HPDE6-E6E7 (cell line): ENCODE data around the gene ENC1.
A peak's percentile ranks its signal among the peaks of the same experiment; 100 is the strongest.

ENCODE experiments used
- DNase-seq: peaks from one replicate; pipeline ENCODE4 v3.0.0; 2011; ENCODE audit warnings: missing footprints; ENCODE audit errors: extremely low spot score

Gene ENC1

DNA sequence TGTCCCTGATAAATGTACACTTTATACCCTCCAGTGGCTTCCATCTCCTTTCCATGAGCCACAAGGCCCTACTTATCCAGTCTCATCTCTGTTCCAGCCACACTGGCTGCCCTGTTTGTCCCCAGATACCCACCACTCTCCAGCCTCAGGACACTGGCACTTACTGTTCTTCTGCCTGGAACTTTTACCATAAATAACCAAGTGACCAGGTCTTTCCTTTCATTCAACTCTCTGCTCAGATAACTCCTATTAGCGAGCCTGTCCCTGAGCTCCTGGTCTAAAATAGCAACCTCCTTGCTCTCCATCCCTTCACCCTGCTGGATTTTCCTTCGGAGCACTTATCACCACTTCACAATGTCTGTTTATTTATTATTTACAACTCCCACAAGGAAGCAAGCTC is 16.6 kb upstream of the ENC1 start:
- no peak for DNase-seq

GRCh38 chr5:74655716-74656115 is 15.2 kb upstream of the ENC1 start:
- no peak for DNase-seq

- no peak for DNase-seq
These were observed 14.7 kb upstream of the ENC1 start for GRCh38 chr5:74655206-74655605.

- DNase-seq = no peak
These were observed 13.5 kb upstream of the ENC1 start for GRCh38 chr5:74653991-74654390.

- no peak for DNase-seq
These were observed 12.0 kb upstream of the ENC1 start for GRCh38 chr5:74652576-74652975.

GRCh38 chr5:74651710-74652109 is 11.2 kb upstream of the ENC1 start:
- peak; percentile 63 for DNase-seq

DNA sequence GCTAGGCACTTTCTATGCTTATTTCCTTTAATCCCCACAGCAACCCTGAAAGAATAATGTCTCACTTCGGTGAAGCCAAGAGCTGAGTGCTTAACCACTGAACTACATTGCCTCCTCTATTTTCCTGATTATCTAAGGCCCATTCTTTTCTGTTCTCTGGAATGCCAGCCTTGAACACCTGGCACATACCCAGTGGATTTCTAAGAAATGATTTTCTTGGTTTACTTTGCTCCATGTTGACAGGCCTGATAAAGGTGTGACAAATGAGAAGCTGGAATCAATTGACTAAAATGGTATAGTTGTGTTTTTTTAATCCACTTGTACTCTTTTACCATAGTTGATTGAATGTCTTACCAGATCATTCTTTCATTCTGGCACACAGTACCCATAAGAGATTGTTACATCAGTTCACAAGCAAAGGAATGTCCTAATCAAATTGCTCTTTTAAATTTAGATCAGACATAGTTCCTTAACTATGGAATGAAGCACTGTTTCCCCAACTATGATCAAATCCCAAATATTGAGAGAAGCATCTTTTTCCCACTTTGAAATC is 9.0 kb upstream of the ENC1 start:
- no peak for DNase-seq

DNA sequence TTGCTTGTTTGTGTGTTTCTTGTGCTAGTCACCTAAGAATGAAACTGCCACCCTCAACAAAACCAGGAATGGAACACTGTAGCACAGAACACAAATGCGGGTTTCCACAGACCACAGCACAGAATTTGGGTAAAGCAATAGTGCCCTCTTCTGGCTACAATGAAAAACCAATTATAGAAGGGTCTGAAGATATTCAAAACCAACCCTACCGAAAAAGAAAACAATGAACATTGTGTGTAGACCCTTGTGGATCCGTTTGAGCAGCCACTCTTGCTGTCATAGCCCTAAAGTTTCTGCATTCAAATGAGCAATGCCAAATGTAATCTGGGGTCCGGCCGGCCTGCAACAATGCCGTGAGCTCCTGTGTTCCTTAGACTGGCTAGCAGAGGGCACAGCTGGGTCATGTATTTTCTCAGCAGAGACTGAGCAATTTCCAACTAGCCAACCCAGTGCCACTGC is 8.3 kb upstream of the ENC1 start:
- DNase-seq = no peak

- DNase-seq = no peak
These were observed 6.6 kb upstream of the ENC1 start for GRCh38 chr5:74647096-74647495.

DNA sequence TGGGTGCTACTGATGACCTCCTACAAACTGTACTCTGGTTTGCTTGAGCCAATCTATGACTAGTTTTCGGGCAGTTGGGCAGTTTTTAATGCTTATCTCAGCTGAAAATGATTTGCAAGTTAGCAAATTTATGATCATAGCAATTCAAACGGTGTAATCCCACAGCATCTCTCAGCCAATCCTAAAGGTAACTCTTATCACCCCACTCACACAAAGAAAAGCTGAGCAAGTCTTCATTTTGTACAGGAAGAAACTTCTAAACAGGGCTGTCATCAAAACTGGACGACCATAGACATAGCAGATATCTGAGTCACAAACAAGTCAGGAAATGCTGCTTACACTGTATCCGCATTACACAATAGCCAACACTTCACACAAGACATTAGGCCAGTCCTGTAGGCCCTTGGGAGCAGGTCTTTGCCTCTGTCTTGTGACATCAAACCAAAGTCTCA is 2.6 kb upstream of the ENC1 start:
- DNase-seq = no peak

DNA sequence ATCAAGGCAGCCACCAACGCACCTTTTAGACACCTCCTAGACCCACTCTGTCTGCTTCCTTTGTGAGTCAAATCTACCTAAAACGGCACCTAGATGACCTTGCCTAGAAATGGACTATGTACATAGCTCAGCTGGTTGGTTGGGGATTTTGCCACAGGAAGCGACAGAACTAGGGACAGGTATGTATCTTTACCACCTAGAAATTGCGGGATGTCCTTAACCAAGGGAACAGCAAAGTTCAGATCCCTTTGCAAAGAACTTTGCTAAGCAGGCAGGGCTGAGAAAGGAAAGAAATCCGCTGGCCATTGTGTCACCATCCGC is 2.0 kb upstream of the ENC1 start:
- no peak for DNase-seq

- no peak for DNase-seq
These were observed 1.4 kb upstream of the ENC1 start for GRCh38 chr5:74641735-74642542.

DNA sequence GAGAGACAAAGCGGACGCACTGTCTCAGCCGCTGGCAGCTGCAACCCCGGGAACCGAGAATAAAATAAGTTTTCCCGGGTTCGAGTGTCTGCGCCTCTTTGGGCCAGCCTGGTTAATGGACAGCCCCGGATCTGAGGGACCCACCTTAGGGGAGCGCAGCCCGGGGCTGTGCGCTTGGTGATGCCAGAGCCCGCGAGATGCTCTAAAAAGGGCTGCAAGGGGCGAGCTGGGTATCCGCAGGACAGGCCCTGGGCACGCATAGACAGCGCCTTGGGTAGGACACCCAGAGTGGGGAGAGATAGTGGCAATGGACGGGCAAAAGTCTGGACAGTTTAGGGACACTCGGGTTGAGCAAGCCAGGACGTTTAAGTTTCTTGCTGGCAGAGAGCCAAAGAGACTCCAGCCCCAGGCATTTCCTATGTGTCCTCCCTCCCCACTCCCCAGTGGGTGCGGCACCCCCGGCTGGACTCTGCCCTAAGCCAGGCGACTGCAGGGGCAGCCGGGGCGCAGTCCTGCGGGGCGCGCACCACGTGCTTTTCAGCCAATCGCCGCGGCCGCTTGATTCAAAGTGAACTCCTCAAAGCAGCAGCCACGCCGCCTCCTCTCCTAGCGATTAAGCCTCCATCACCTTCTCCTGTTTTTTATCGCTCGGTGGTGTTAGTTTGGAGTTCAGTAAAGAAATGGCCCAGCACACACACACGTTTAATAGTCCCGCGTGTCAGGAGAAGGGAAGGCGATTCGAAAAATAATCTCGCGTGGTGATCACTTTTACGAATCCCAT is 616 bp upstream of the ENC1 start:
- no peak for DNase-seq

DNA sequence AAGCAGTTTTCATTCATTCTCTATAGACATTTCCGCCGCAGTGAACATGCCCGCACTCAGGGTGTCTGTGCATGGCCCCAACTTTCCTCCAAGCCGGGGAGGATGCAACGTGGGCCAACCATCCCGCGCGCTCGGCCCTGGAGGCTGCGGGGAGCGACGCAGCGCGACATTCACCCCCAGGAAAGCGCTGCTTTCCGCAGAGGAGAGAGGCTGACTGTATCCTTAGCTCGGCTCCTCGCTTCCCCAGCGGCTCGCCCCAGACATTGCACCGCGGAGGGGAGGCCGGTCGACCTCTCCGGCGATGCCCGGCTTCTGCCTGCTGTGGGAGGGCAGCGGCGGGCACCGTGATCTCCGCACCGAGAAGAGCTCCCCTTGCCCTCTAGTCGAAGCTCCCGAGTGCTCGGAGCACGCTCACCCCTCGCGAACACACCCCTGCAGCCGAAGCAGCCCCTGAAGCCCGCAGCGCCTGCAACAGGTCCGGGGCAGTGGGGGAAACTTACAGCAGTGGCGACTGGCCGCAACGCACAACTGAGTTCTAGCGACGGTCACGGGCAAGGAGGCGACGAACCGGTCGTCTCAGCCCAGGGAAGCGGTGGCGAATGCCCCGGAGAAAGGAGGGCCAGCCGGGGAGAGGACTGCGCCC is 600 bp downstream of the ENC1 start:
- no peak for DNase-seq

GRCh38 chr5:74638970-74639806 is 1.3 kb downstream of the ENC1 start:
- no peak for DNase-seq

DNA sequence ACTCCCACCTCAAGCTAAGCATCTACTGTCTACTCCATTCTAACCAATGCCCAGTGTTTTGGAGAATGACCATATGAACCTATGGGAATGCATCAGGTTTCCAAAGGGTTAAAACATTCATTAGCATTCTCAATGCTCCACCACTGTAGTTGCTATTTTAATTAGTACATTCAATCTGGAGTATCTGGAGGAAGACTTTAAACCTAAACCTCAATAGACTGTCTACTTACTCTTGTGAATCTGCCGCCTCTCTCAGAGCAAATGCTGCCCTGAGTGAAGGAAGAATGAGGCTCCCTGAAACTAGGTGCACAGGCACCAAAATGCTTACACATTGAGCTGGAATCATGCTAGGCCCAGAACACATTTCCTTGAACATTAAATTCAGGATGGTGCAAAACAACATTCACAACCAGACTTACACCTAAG is 2.0 kb downstream of the ENC1 start:
- no peak for DNase-seq

DNA sequence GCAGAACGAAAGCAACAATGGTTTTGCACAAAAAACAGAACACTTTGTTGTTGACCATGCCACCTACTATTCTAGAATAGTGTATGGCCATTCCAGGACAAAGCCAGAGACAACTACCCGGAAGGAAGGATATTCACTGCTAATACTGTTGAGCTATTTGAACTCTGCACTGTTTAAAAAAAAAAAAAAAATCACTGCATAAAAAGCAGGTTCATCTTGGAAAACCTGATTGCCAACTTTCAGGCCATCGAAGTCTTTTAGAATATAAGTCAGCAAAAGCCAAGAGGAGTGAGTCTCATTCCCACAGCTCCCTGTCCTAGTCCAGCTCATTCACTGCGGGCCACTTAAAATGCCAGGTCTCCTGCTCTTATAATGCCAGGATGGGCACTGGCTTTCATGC is 4.0 kb downstream of the ENC1 start:
- DNase-seq = no peak

- no peak for DNase-seq
These were observed 4.4 kb downstream of the ENC1 start for GRCh38 chr5:74636149-74636548.

DNA sequence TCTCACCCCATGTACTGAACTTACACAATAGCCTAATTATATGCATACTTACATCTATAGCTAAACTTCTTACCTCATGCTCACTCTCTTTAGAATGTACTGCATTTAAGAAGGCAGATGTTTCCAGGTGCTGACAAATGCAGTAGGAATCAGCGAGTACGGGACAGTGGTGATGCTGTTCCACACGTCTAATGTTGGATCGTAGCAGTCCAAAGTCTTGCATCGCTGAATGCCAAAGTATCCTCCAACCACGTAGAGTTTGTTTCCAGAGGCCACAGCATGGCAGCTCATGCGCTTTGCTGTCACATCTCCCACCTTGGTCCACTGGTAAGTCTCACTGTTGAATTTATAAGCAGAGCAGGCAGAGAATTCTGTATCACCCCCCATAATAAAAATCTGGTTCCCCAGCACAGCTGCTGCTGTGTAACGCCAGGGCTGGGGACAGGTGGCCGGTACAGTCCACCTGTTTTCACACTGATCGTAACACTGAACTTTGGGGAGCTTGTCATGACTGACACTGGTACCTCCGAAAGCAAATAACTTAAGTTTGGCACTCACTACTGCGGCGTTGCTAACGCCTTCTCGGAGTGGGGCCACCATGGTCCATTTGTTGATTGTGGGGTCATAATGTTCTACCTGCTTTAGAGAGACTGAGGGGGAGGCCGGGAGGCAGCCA is 5.8 kb downstream of the ENC1 start:
- no peak for DNase-seq

GRCh38 chr5:74633695-74634094 is 6.8 kb downstream of the ENC1 start:
- DNase-seq = no peak

DNA sequence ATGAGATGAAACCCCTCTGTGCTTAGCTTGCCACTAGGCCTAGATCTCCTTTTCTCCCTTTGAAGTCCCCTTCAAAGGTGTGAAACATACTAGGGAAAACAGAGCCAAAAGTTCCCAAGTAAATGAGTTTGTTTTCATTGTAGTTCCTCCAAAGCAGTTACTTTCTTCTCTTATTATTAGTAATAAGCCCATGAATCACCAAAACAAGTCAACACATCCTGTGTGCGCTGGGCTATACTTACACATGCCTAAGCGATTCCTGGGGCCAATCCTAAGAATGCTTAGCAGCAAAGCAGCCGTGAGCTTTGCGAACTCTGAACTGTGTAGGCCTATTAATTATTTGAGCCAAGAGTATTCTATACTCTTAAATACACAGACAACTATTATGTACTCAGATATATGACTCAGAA is 7.6 kb downstream of the ENC1 start:
- no peak for DNase-seq
